ENCODE data around the gene CHRNE. TPM values are rescaled to one million over a fixed set of nuclear protein-coding genes. Genes with fewer than 3 reads are reported as not detected.

Gene CHRNE
- total and polyA plus RNA-seq, 2 donors (not counting 1 experiment from before 2014, with no cell fraction given): 0.19 to 0.66 TPM

DNA sequence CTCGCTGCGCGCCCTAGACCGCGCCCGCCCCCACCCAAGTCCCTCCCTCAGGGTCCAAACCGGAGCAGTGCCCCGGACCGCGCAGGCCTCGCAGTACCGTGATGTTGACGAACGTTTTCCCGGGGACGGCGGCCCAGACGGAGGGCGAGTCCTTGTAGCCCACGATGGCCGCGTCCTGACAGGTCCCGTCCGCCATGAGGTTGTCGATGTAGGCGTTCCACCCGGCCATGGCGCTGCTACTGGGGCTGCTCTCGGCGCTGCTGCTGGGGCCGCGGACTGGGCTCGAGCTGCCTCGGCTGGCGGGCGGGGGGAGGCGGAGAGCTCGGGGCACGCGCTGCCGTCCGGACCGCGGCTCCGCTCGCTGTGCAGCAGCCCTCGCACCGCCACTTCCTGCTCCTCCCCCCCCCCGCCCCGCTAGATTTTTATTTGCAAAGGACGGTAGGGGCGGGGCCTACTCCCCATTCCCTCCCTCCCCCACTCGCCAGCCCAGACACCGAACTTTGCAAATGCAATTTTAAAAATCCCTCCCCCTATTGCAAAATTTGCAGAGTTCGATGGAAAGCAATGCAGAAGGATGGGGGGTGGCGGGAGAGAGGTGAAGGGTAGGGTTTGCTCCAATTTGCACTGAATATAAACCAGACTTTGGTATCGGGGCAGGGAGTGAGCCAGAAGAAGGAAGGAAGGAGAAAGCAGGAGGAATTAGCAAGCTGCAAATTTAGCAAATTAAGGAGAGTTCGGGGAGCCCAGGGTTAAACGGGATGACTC lies 45.5 kb upstream of the CHRNE start, which contains the start of gene PFN1:
Gene PFN1 (minus strand): TSS at position 365 of the 765 bp plus-strand sequence. CDS start 136 bp downstream, at position 229.
- TF ChIP-seq, protein P1, sequence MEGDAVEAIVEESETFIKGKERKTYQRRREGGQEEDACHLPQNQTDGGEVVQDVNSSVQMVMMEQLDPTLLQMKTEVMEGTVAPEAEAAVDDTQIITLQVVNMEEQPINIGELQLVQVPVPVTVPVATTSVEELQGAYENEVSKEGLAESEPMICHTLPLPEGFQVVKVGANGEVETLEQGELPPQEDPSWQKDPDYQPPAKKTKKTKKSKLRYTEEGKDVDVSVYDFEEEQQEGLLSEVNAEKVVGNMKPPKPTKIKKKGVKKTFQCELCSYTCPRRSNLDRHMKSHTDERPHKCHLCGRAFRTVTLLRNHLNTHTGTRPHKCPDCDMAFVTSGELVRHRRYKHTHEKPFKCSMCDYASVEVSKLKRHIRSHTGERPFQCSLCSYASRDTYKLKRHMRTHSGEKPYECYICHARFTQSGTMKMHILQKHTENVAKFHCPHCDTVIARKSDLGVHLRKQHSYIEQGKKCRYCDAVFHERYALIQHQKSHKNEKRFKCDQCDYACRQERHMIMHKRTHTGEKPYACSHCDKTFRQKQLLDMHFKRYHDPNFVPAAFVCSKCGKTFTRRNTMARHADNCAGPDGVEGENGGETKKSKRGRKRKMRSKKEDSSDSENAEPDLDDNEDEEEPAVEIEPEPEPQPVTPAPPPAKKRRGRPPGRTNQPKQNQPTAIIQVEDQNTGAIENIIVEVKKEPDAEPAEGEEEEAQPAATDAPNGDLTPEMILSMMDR (conservative IDR thresholded peaks at IDR 0.05 in 1 of 2, IDR thresholded peaks at IDR 0.05 in 1 of 2; ENCODE audit: low read depth in 1 of 2, low read length in 2 of 2): no peak
- no peak for TF ChIP-seq EZH2 (IDR thresholded peaks at IDR 0.05; ENCODE audit: low read length, missing control alignments)
- Histone ChIP-seq H3K27ac (ENCODE audit: insufficient read depth, low read length) (peak within 1 kb of the TSS; percentile 93), H2AFZ (ENCODE audit: low read length) (peak within 1 kb of the TSS; percentile 67), H3K9ac (ENCODE audit: insufficient read depth, low read length) (peak within 1 kb of the TSS; percentile 87), H3K36me3 (ENCODE audit: control insufficient read depth, insufficient read depth, low read length) (peaks cover 16% of the 10 kb centered on the region), H3K4me3 (replicated peaks in 1 of 4; ENCODE audit: control extremely low read depth in 1 of 4, insufficient read depth in 1 of 4, low read depth in 3 of 4, low read length in 4 of 4) (peak within 1 kb of the TSS; percentile 97 to 98 (median 97)), H3K4me1 (ENCODE audit: control insufficient read depth, extremely low read depth, insufficient read depth, low read length) (peaks cover 22% of the 10 kb centered on the region), H3K9me3 (ENCODE audit: control insufficient read depth, insufficient read depth, low read depth, low read length) (no peaks in the 10 kb centered on the region), H3K79me2 (ENCODE audit: control insufficient read depth, insufficient read depth, low read length) (peaks cover 50% of the 10 kb centered on the region), H3K27me3 (ENCODE audit: control insufficient read depth, insufficient read depth, low read length) (no peaks in the 10 kb centered on the region), H4K20me1 (ENCODE audit: control insufficient read depth, extremely low read depth, insufficient read depth, low read length) (peaks cover 2% of the 10 kb centered on the region), H3K4me2 (ENCODE audit: extremely low read depth, insufficient read depth, low read length) (peak within 1 kb of the TSS; percentile 99)
- peak; percentile 89 to 96 for DNase-seq (ENCODE audit: low read depth in 2 of 2)

DNA sequence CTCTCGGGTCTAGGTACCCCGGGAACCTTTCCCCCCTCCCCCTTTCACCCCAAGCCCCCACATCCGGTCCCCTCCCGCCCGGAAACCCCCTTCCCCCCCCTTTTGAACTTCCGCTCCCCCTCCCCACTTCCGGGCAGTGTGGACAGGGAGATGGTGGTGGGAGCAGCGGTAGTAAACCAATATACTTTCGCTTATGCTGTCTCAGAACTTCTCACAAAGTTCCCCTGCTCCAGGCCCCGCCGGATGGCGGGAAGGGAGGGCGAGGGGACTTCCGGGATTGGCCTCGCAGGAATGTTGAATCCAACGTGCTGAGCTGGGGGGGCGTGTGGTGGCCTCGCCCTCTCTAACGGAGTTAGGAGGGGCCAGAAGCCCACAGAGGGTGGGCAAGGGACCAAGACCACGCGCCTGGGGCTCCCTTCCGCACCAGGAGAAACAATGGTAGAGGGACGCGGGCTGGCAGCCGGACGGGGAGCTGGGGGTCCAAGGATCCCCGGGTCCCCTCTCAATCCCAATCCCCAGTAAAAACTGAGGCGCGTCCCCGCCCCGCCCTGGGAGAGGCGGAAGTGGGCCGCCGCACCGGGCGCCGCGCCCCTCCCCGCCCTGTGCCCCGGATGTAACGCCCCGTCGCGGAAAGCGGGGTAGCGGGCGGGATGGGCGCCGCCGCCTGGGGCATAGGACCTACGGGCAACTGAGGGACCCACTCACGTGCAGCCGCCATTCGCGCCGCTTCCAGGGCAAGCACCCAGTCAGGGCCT lies 44.7 kb upstream of the CHRNE start:
- peak overlapping the region; percentile 97 to 98 (median 97) for H3K4me3 ChIP-seq (replicated peaks in 1 of 4; ENCODE audit: control extremely low read depth in 1 of 4, insufficient read depth in 1 of 4, low read depth in 3 of 4, low read length in 4 of 4)
- H3K4me1 ChIP-seq (ENCODE audit: control insufficient read depth, extremely low read depth, insufficient read depth, low read length): peaks cover 23% of the 10 kb centered on the region
- H3K4me2 ChIP-seq (ENCODE audit: extremely low read depth, insufficient read depth, low read length): peak overlapping the region; percentile 71
- DNase-seq (ENCODE audit: low read depth in 2 of 2): peak; percentile 55 to 58
- H3K9me3 ChIP-seq (ENCODE audit: control insufficient read depth, insufficient read depth, low read depth, low read length): no peaks in the 10 kb centered on the region
- peak overlapping the region; percentile 87 for H3K9ac ChIP-seq (ENCODE audit: insufficient read depth, low read length)
- H2AFZ ChIP-seq (ENCODE audit: low read length): no peak overlapping the region
- H3K36me3 ChIP-seq (ENCODE audit: control insufficient read depth, insufficient read depth, low read length): peaks cover 23% of the 10 kb centered on the region
- peak overlapping the region; percentile 93 for H3K27ac ChIP-seq (ENCODE audit: insufficient read depth, low read length)
- TF ChIP-seq EZH2 (IDR thresholded peaks at IDR 0.05; ENCODE audit: low read length, missing control alignments): no peak
- TF ChIP-seq, protein P1 (conservative IDR thresholded peaks at IDR 0.05 in 1 of 2, IDR thresholded peaks at IDR 0.05 in 1 of 2; ENCODE audit: low read depth in 1 of 2, low read length in 2 of 2): no peak
- H3K79me2 ChIP-seq (ENCODE audit: control insufficient read depth, insufficient read depth, low read length): peaks cover 57% of the 10 kb centered on the region
- H3K27me3 ChIP-seq (ENCODE audit: control insufficient read depth, insufficient read depth, low read length): no peaks in the 10 kb centered on the region
- H4K20me1 ChIP-seq (ENCODE audit: control insufficient read depth, extremely low read depth, insufficient read depth, low read length): peaks cover 2% of the 10 kb centered on the region

DNA sequence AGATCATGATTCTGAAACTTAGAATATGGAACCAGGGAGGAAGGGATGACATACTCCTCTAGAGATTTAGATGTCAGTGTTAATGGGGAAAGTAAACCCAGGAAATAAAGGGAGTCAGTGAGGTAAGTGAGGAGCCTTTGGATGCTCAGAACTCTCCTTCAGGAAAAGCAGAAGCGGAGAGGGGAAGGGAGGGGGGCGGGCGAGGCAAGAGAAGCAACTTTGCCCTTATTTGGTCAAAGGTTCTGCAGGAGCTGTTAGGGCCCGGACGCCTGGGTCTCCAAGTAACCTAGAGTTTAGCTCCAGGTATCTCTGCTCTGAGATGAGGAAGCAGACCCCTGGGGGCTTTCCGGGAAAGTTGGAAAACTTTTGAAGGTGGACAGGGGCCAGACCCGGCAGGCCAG lies 44.1 kb upstream of the CHRNE start:
- H3K27ac ChIP-seq (ENCODE audit: insufficient read depth, low read length): peak overlapping the region; percentile 73
- H4K20me1 ChIP-seq (ENCODE audit: control insufficient read depth, extremely low read depth, insufficient read depth, low read length): peaks cover 2% of the 10 kb centered on the region
- peaks cover 22% of the 10 kb centered on the region for H3K4me1 ChIP-seq (ENCODE audit: control insufficient read depth, extremely low read depth, insufficient read depth, low read length)

More for the DNA sequence above, 44.1 kb upstream of the CHRNE start:
- Histone ChIP-seq H3K36me3 (ENCODE audit: control insufficient read depth, insufficient read depth, low read length) (peaks cover 27% of the 10 kb centered on the region), H2AFZ (ENCODE audit: low read length) (no peak overlapping the region), H3K9ac (ENCODE audit: insufficient read depth, low read length) (peak overlapping the region; percentile 66), H3K4me3 (replicated peaks in 1 of 4; ENCODE audit: control extremely low read depth in 1 of 4, insufficient read depth in 1 of 4, low read depth in 3 of 4, low read length in 4 of 4) (peak overlapping the region; percentile 97 to 98 (median 97)), H3K27me3 (ENCODE audit: control insufficient read depth, insufficient read depth, low read length) (no peaks in the 10 kb centered on the region), H3K9me3 (ENCODE audit: control insufficient read depth, insufficient read depth, low read depth, low read length) (no peaks in the 10 kb centered on the region), H3K4me2 (ENCODE audit: extremely low read depth, insufficient read depth, low read length) (peak overlapping the region; percentile 61), H3K79me2 (ENCODE audit: control insufficient read depth, insufficient read depth, low read length) (peaks cover 63% of the 10 kb centered on the region)
- TF ChIP-seq EZH2 (IDR thresholded peaks at IDR 0.05; ENCODE audit: low read length, missing control alignments): no peak
- no peak for DNase-seq (ENCODE audit: low read depth in 2 of 2)

All from fibroblast of lung (primary cell).